OCI-LY1 (cell line): ENCODE results near the gene HMCN2.

Experiments used
- EZH2 ChIP-seq: fragments of 200-600 bp; sonication (generic), shearing (Covaris generic); IDR thresholded peaks from 2 replicates; pipeline ENCODE4 v1.8.0; 2017; ENCODE audit warnings: borderline replicate concordance, mixed run types, mild to moderate bottlenecking, antibody characterized with exemption, low read length, moderate library complexity, mixed read lengths
- TF ChIP-seq, protein P1 (sequence below): fragments of 200-600 bp; sonication (generic), shearing (Covaris generic); IDR thresholded peaks from 2 replicates; pipeline ENCODE4 v1.5.1; 2017; ENCODE audit warnings: mild to moderate bottlenecking, antibody characterized with exemption, low read length, moderate library complexity, mixed read lengths

DNA sequence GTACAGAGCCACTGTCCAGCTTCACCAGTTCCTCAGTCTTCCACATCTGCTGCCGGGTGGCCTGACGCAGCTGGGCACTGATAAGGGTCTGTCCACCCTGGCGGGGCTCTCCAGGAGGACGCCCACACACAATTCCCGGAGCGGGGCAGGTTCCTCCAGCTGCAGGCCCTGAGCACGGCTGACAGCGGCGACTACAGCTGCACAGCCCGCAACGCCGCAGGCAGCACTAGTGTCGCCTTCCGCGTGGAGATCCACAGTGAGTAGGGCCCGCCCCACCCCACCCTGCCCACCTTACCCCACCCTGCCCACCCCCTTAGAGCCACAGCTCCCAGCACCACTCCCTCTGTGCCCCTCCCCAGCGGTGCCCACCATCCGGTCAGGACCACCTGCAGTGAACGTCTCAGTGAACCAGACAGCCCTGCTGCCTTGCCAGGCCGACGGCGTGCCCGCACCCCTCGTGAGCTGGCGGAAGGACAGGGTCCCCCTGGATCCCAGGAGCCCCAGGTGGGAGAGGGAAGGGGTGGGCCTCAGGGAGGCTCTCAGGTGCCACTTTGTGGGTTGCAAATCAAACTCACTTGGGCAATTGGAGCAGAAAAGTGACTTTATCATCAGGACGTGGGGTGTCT is 130.4 kb downstream of the HMCN2 start:
- TF ChIP-seq, protein P1, sequence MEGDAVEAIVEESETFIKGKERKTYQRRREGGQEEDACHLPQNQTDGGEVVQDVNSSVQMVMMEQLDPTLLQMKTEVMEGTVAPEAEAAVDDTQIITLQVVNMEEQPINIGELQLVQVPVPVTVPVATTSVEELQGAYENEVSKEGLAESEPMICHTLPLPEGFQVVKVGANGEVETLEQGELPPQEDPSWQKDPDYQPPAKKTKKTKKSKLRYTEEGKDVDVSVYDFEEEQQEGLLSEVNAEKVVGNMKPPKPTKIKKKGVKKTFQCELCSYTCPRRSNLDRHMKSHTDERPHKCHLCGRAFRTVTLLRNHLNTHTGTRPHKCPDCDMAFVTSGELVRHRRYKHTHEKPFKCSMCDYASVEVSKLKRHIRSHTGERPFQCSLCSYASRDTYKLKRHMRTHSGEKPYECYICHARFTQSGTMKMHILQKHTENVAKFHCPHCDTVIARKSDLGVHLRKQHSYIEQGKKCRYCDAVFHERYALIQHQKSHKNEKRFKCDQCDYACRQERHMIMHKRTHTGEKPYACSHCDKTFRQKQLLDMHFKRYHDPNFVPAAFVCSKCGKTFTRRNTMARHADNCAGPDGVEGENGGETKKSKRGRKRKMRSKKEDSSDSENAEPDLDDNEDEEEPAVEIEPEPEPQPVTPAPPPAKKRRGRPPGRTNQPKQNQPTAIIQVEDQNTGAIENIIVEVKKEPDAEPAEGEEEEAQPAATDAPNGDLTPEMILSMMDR = no peak
- TF ChIP-seq EZH2 = no peak
